ENCODE data around the gene CRIM1.

DNA sequence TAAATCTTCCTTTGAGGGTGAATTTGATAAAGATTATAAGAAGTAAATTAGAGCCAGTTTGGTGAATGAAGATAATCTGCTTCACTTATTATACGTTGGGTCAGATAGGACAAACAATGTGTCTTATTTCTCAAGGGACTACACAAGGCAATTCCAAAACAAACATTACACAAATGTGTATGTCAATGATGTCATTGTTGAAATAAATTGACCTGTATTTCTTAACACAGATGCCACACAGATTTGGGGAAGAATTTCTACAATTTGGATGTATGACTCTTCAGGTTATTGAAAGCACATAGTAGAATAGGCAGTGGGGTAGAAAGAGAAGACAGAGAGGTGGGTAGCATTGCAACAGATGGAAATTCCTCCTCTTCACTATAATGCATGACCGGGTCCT lies 6.9 kb upstream of the CRIM1 start:
- TF ChIP-seq, protein P1, sequence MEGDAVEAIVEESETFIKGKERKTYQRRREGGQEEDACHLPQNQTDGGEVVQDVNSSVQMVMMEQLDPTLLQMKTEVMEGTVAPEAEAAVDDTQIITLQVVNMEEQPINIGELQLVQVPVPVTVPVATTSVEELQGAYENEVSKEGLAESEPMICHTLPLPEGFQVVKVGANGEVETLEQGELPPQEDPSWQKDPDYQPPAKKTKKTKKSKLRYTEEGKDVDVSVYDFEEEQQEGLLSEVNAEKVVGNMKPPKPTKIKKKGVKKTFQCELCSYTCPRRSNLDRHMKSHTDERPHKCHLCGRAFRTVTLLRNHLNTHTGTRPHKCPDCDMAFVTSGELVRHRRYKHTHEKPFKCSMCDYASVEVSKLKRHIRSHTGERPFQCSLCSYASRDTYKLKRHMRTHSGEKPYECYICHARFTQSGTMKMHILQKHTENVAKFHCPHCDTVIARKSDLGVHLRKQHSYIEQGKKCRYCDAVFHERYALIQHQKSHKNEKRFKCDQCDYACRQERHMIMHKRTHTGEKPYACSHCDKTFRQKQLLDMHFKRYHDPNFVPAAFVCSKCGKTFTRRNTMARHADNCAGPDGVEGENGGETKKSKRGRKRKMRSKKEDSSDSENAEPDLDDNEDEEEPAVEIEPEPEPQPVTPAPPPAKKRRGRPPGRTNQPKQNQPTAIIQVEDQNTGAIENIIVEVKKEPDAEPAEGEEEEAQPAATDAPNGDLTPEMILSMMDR (IDR thresholded peaks at IDR 0.05 in 8 of 11, conservative IDR thresholded peaks at IDR 0.05 in 3 of 11) = no peak
- TF ChIP-seq POLR2A (IDR thresholded peaks at IDR 0.05) = no peak

Data from spleen (tissue), 7 donors.